A549 (cell line): ENCODE measurements around the gene CFAP65.

Experiments
- BHLHE40 ChIP-seq: IDR thresholded peaks from 2 replicates; pipeline ENCODE4 v1.6.1; 2012; ENCODE audit warnings: low read depth, low read length, inconsistent platforms
- CTCF ChIP-seq: fragments of >200 bp; sonication (Bioruptor Twin); formaldehyde crosslinking; IDR thresholded peaks from 3 replicates; pipeline ENCODE4 v1.5.1; 2016
- POLR2A ChIP-seq: IDR thresholded peaks from 2 replicates; pipeline ENCODE4 v1.6.1; 2012; ENCODE audit warnings: mild to moderate bottlenecking, low read length
- REST ChIP-seq: fragments of 200-600 bp; sonication (generic); IDR thresholded peaks from 2 replicates; pipeline ENCODE4 v1.6.1; 2016; ENCODE audit warnings: antibody characterized with exemption, mild to moderate bottlenecking, moderate library complexity

GRCh38 chr2:218964041-218964771, 77.1 kb downstream of the CFAP65 start:
- TF ChIP-seq CTCF (no peak), BHLHE40 (no peak), REST (no peak), POLR2A (0 out of 2 replicates have a peak, but pooled peaks have one; percentile 23)
